ENCODE measurements around the gene SEMA4B. TPM values are rescaled to one million over a fixed set of nuclear protein-coding genes. Genes with fewer than 3 reads are reported as not detected.

SEMA4B gene
- total and polyA plus RNA-seq, 2 of the 8 experiments (the other 6 are each of a cell fraction or from before 2014, with no cell fraction given), result 42.7 to 43.0 TPM

- TF ChIP-seq BRCA1 (IDR thresholded peaks at IDR 0.05; ENCODE audit: low read depth, low read length) (no peak), NRF1 (IDR thresholded peaks at IDR 0.05; ENCODE audit: low read depth, low read length) (no peak), SP2 (IDR thresholded peaks at IDR 0.05; ENCODE audit: low read length) (no peak; the same call in 1 of the 2 replicates), GABPA (IDR thresholded peaks at IDR 0.05; ENCODE audit: borderline replicate concordance, insufficient read depth, low read length) (peak; percentile 95), SIRT6 (IDR thresholded peaks at IDR 0.05; ENCODE audit: low read length) (no peak), CHD1 (IDR thresholded peaks at IDR 0.05; ENCODE audit: low read depth, low read length) (no peak), CREB1 (IDR thresholded peaks at IDR 0.05) (peak; percentile 41; the same call in 1 of the 2 replicates), FOSL1 (IDR thresholded peaks at IDR 0.05; ENCODE audit: insufficient read depth, low read depth, low read length) (no peak), KDM4A (IDR thresholded peaks at IDR 0.05; ENCODE audit: low read depth, low read length, severe bottlenecking) (peak; percentile 71), SUZ12 (IDR thresholded peaks at IDR 0.05; ENCODE audit: low read length) (no peak), JUN (IDR thresholded peaks at IDR 0.05; ENCODE audit: low read depth, low read length) (no peak), ATF3 (IDR thresholded peaks at IDR 0.05; ENCODE audit: insufficient read depth, low read depth, low read length) (no peak), USF2 (IDR thresholded peaks at IDR 0.05; ENCODE audit: low read length) (no peak), ZNF274 (IDR thresholded peaks at IDR 0.05; ENCODE audit: borderline replicate concordance, extremely low read depth, low read length) (no peak), SIX5 (IDR thresholded peaks at IDR 0.05; ENCODE audit: low read depth, low read length) (no peak), EP300 (IDR thresholded peaks at IDR 0.05; ENCODE audit: borderline replicate concordance in 1 of 2, low read depth in 2 of 2, low read length in 2 of 2) (no peak), TEAD4 (IDR thresholded peaks at IDR 0.05; ENCODE audit: low read depth, low read length) (no peak), HDAC6 (IDR thresholded peaks at IDR 0.05; ENCODE audit: low read depth, low read length) (no peak), RAD21 (IDR thresholded peaks at IDR 0.05 in 1 of 2, conservative IDR thresholded peaks at IDR 0.05 in 1 of 2; ENCODE audit: low read depth in 2 of 2, low read length in 2 of 2) (no peak), KDM5A (IDR thresholded peaks at IDR 0.05; ENCODE audit: low read length) (no peak), RBBP5 (IDR thresholded peaks at IDR 0.05; ENCODE audit: borderline replicate concordance, low read depth, low read length) (peak; percentile 87), TCF12 (IDR thresholded peaks at IDR 0.05; ENCODE audit: low read depth, low read length) (no peak)
Observed at GRCh38 chr15:90265271-90266060, 64.3 kb downstream of the SEMA4B start, which contains the start of gene NGRN (continued).
